ENCODE measurements around the gene CPT1A.

- TF ChIP-seq CTCF (IDR thresholded peaks at IDR 0.05) (no peak), POLR2A (IDR thresholded peaks at IDR 0.05) (no peak)
Measured at GRCh38 chr11:68767672-68768071, 74.0 kb downstream of the CPT1A start.

All from Peyer's patch (tissue), 4 donors.